Ascending aorta (tissue), 2 donors: ENCODE results near the gene GRIK2. TPM values are rescaled to one million over a fixed set of nuclear protein-coding genes. Genes with fewer than 3 reads are reported as not detected.

Experiments
- DNase-seq, 2 donors: peaks; one replicate each; pipeline ENCODE4 v3.0.0-alpha.2; 2019; ENCODE audit warnings: low spot score in 2 of 2
- H3K27ac ChIP-seq, 2 donors: fragments of 200-600 bp; sonication (generic); one replicate each; pipeline ENCODE4 v1.5.1; 2016 to 2017; ENCODE audit warnings: mild to moderate bottlenecking in 1 of 2
- H3K27me3 ChIP-seq: fragments of 200-600 bp; sonication (generic); one replicate; pipeline ENCODE4 v1.5.1; 2017
- H3K36me3 ChIP-seq, 2 donors: fragments of 200-600 bp; sonication (generic); one replicate each; pipeline ENCODE4 v1.5.1; 2016
- H3K4me1 ChIP-seq, 2 donors: fragments of 200-600 bp; sonication (generic); one replicate each; pipeline ENCODE4 v1.5.1; 2016 to 2017; ENCODE audit warnings: mild to moderate bottlenecking in 1 of 2
- H3K4me3 ChIP-seq, 2 donors: fragments of 200-600 bp; sonication (generic); one replicate each; pipeline ENCODE4 v1.5.1; 2016 to 2017; ENCODE audit warnings: mild to moderate bottlenecking in 1 of 2
- H3K9me3 ChIP-seq, 2 donors: fragments of 200-600 bp; sonication (generic); one replicate each; pipeline ENCODE4 v1.5.1; 2016
- CTCF ChIP-seq, 3 experiments: fragments of 200-600 bp in 2 of 3; fragments of 450-650 bp in 1 of 3; sonication (generic) in 2 of 3; IDR thresholded peaks; one replicate each; pipeline ENCODE4 v1.5.1; 2016 to 2019; ENCODE audit warnings: antibody characterized with exemption in 3 of 3, mild to moderate bottlenecking in 1 of 3, moderate library complexity in 1 of 3
- intact Hi-C: fragments of 100-400 bp; cut with DNase I; formaldehyde crosslinking; loops from one replicate; pipeline ENCODE4 v1.15.1; 2023
- total RNA-seq: library from RNA; depleted of rRNA; stranded (reverse); fragments of >200 nt; gene quantifications from one replicate; pipeline ENCODE4 v1.1.0, GENCODE V29; 2016

Gene GRIK2
- total RNA-seq, 1 donor from 2014 or later = not detected

DNA sequence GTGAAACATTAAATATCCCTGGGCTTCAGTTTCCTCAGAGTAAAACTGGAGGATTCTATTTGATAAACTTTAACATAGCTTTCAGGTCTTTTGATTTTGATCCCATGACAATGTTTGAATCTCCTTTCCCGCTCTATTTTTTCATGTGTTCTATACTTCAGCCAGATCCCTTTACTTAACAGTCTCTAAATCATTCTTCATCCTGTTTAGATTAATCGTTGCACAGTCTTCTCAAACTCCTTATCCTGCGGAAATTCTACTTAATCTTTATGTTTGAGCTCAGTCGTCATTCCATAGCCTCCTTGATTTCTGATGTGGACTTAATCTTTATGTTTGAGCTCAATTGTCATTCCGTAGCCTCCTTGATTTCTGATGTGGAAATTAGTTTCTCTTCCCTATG lies 57.4 kb downstream of the GRIK2 start:
- no peaks in the 10 kb centered on the region for H3K27me3 ChIP-seq
- no peaks in the 10 kb centered on the region for H3K4me1 ChIP-seq
- H3K4me3 ChIP-seq = no peak overlapping the region
- intact Hi-C loops = no loop called here
- DNase-seq = no peak
- H3K9me3 ChIP-seq = no peaks in the 10 kb centered on the region
- no peaks in the 10 kb centered on the region for H3K36me3 ChIP-seq
- no peak overlapping the region for H3K27ac ChIP-seq
- no peak for TF ChIP-seq CTCF (IDR thresholded peaks at IDR 0.05)

DNA sequence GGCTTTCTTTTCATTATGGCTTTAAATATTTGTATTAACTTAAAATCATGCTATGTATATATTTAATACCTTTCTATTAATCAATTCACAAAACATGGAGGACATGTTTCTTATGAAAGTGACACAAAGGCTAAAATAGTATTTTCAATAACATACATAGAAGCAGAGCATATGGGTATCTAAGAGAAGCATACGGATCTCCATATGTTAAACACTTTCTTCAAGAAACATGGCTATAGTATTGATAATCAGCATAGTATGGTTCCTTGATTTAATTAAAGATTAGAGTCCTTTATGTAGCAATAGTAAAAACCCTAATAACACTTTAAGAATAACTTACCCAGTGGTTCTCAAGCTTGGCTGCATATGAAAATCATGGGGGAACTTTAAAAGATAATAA lies 58.5 kb downstream of the GRIK2 start:
- Histone ChIP-seq H3K27ac (no peak overlapping the region), H3K27me3 (no peaks in the 10 kb centered on the region), H3K4me1 (no peaks in the 10 kb centered on the region), H3K36me3 (no peaks in the 10 kb centered on the region), H3K4me3 (no peak overlapping the region), H3K9me3 (no peaks in the 10 kb centered on the region)
- DNase-seq = no peak
- intact Hi-C loops = no loop called here
- TF ChIP-seq CTCF (IDR thresholded peaks at IDR 0.05) = no peak

- no peaks in the 10 kb centered on the region for H3K36me3 ChIP-seq
- H3K27me3 ChIP-seq = no peaks in the 10 kb centered on the region
- H3K27ac ChIP-seq = no peak overlapping the region
- H3K4me3 ChIP-seq = no peak overlapping the region
- no peaks in the 10 kb centered on the region for H3K9me3 ChIP-seq
- no peak for DNase-seq
- intact Hi-C loops = no loop called here
- no peak for TF ChIP-seq CTCF (IDR thresholded peaks at IDR 0.05)
- no peaks in the 10 kb centered on the region for H3K4me1 ChIP-seq
Observed at GRCh38 chr6:101453221-101453620, 59.7 kb downstream of the GRIK2 start.

- no peak for DNase-seq
- H3K27me3 ChIP-seq = no peaks in the 10 kb centered on the region
- no peak overlapping the region for H3K4me3 ChIP-seq
- TF ChIP-seq CTCF (IDR thresholded peaks at IDR 0.05) = no peak
- no peaks in the 10 kb centered on the region for H3K9me3 ChIP-seq
- H3K27ac ChIP-seq = no peak overlapping the region
- H3K4me1 ChIP-seq = no peaks in the 10 kb centered on the region
- intact Hi-C loops = no loop called here
- no peaks in the 10 kb centered on the region for H3K36me3 ChIP-seq
Observed at GRCh38 chr6:101454106-101454676, 60.7 kb downstream of the GRIK2 start.

- Histone ChIP-seq H3K4me3 (no peak overlapping the region), H3K4me1 (no peaks in the 10 kb centered on the region), H3K9me3 (no peaks in the 10 kb centered on the region), H3K27me3 (no peaks in the 10 kb centered on the region), H3K27ac (no peak overlapping the region), H3K36me3 (no peaks in the 10 kb centered on the region)
- no peak for TF ChIP-seq CTCF (IDR thresholded peaks at IDR 0.05)
- intact Hi-C loops = no loop called here
- DNase-seq = no peak
Observed at GRCh38 chr6:101458336-101458735, 64.8 kb downstream of the GRIK2 start.

DNA sequence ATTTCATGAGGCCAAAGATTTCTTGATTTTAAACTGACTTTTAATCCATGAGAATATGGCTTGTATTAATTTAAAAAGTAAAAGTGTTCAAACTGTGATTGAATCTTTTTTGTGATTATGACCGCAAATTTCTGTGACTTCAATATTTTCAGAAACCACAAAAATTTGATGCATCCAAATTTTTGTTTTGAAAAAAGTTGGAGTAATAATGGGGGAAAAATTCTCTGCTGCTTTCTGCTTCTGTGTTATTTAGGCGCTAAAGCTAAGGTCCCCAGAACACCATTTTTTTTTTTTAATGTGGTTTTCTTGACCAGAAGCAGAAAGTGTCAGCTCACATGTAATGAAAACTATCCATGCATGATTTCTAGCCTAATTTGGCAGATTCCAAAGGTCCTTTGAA lies 65.3 kb downstream of the GRIK2 start:
- no peaks in the 10 kb centered on the region for H3K36me3 ChIP-seq
- H3K27me3 ChIP-seq = no peaks in the 10 kb centered on the region
- no peak for DNase-seq
- intact Hi-C loops = no loop called here
- H3K4me3 ChIP-seq = no peak overlapping the region
- no peak overlapping the region for H3K27ac ChIP-seq
- no peaks in the 10 kb centered on the region for H3K4me1 ChIP-seq
- TF ChIP-seq CTCF (IDR thresholded peaks at IDR 0.05) = no peak
- H3K9me3 ChIP-seq = no peaks in the 10 kb centered on the region
